OCI-LY1 (cell line): ENCODE data around the gene KLK7.
A peak's percentile ranks its signal among the peaks of the same experiment; 100 is the strongest.

Experiments
- H2AFZ ChIP-seq: fragments of 200-600 bp; sonication (generic), shearing (Covaris generic); 2 replicates; pipeline ENCODE4 v1.6.0; 2014; ENCODE audit warnings: antibody characterized with exemption, mild to moderate bottlenecking, low read length
- H3F3A ChIP-seq: fragments of 200-600 bp; sonication (generic), shearing (Covaris generic); 2 replicates; pipeline ENCODE4 v1.6.0; 2014; ENCODE audit warnings: mild to moderate bottlenecking, antibody characterized with exemption, low read length, moderate library complexity; ENCODE audit not compliant: insufficient read depth
- H3K27ac ChIP-seq: fragments of 200-600 bp; sonication (generic); 2 replicates; pipeline ENCODE4 v1.5.1; 2014; ENCODE audit warnings: low read length, mixed run types, mild to moderate bottlenecking, low read depth; ENCODE audit not compliant: poor library complexity, severe bottlenecking
- H3K27me3 ChIP-seq: fragments of 200-600 bp; sonication (generic); 2 replicates; pipeline ENCODE4 v1.6.0; 2014; ENCODE audit warnings: antibody characterized with exemption, mild to moderate bottlenecking, low read length, moderate library complexity; ENCODE audit not compliant: insufficient read depth
- H3K36me3 ChIP-seq: fragments of 200-600 bp; sonication (generic); 2 replicates; pipeline ENCODE4 v1.6.1; 2014; ENCODE audit warnings: mild to moderate bottlenecking, antibody characterized with exemption, low read length, moderate library complexity, mixed read lengths; ENCODE audit not compliant: insufficient read depth
- H3K4me1 ChIP-seq: fragments of 200-600 bp; sonication (generic); 2 replicates; pipeline ENCODE4 v1.5.1; 2014; ENCODE audit warnings: mild to moderate bottlenecking, low read length, moderate library complexity; ENCODE audit not compliant: insufficient read depth, severe bottlenecking
- H3K4me2 ChIP-seq: fragments of 200-600 bp; sonication (generic), shearing (Covaris generic); 2 replicates; pipeline ENCODE4 v1.6.1; 2014; ENCODE audit warnings: low read length
- H3K4me3 ChIP-seq: fragments of 200-600 bp; sonication (generic); 2 replicates; pipeline ENCODE4 v1.5.1; 2014; ENCODE audit warnings: low read length, low read depth, mild to moderate bottlenecking, mixed read lengths; ENCODE audit not compliant: poor library complexity, severe bottlenecking
- H3K79me2 ChIP-seq: fragments of 200-600 bp; shearing (Covaris generic); 2 replicates; pipeline ENCODE4 v1.6.1; 2016; ENCODE audit warnings: mixed run types, low read length, mixed read lengths; ENCODE audit not compliant: insufficient read depth
- H3K9ac ChIP-seq: fragments of 200-600 bp; sonication (generic), shearing (Covaris generic); 2 replicates; pipeline ENCODE4 v1.6.1; 2014; ENCODE audit warnings: mild to moderate bottlenecking, low read length, mixed read lengths
- H3K9me2 ChIP-seq: fragments of 200-600 bp; sonication (generic), shearing (Covaris generic); 2 replicates; pipeline ENCODE4 v1.6.1; 2014; ENCODE audit warnings: low read depth, mild to moderate bottlenecking, low read length, mixed read lengths
- H3K9me3 ChIP-seq: fragments of 200-600 bp; shearing (Covaris generic); 2 replicates; pipeline ENCODE4 v1.6.1; 2014; ENCODE audit warnings: low read length, mixed read lengths
- H4K20me1 ChIP-seq: fragments of 200-600 bp; sonication (generic), shearing (Covaris generic); 2 replicates; pipeline ENCODE4 v1.6.0; 2016; ENCODE audit warnings: mild to moderate bottlenecking, low read length; ENCODE audit not compliant: insufficient read depth
- EZH2 ChIP-seq: fragments of 200-600 bp; sonication (generic), shearing (Covaris generic); IDR thresholded peaks from 2 replicates; pipeline ENCODE4 v1.8.0; 2017; ENCODE audit warnings: borderline replicate concordance, mixed run types, mild to moderate bottlenecking, antibody characterized with exemption, low read length, moderate library complexity, mixed read lengths
- TF ChIP-seq, protein P1 (sequence below): fragments of 200-600 bp; sonication (generic), shearing (Covaris generic); IDR thresholded peaks from 2 replicates; pipeline ENCODE4 v1.5.1; 2017; ENCODE audit warnings: mild to moderate bottlenecking, antibody characterized with exemption, low read length, moderate library complexity, mixed read lengths

The KLK7 gene

DNA sequence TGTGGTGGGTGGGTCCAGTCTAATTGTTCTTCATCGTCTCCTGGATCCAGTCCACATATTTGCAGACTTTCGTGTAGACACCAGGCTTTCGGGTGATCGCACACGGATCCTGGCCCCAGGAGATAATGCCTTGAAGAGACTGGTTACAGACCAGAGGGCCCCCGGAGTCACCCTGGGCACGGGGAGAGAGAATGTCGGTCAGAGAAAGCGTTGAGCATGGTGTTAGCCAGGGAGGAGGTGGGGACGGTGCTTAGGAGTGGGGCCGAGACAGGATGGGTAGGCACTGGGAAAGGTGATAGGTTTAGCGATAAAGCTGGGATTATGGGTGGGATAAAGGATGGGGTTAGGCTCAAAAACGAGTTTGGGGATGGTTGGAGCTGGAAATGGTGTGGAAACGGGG, 38.8 kb upstream of the KLK7 start:
- no peak overlapping the region for H3K4me3 ChIP-seq
- no peak overlapping the region for H3K9ac ChIP-seq
- H3K79me2 ChIP-seq, result no peaks in the 10 kb centered on the region
- no peaks in the 10 kb centered on the region for H4K20me1 ChIP-seq
- H3K9me3 ChIP-seq, result no peaks in the 10 kb centered on the region
- H3K27ac ChIP-seq, result no peak overlapping the region
- H3F3A ChIP-seq, result no peaks in the 10 kb centered on the region
- H3K4me1 ChIP-seq, result no peaks in the 10 kb centered on the region
- no peaks in the 10 kb centered on the region for H3K9me2 ChIP-seq
- H3K4me2 ChIP-seq, result no peak overlapping the region
- no peaks in the 10 kb centered on the region for H3K27me3 ChIP-seq
- H2AFZ ChIP-seq, result no peak overlapping the region
- TF ChIP-seq EZH2, result no peak
- TF ChIP-seq, protein P1, sequence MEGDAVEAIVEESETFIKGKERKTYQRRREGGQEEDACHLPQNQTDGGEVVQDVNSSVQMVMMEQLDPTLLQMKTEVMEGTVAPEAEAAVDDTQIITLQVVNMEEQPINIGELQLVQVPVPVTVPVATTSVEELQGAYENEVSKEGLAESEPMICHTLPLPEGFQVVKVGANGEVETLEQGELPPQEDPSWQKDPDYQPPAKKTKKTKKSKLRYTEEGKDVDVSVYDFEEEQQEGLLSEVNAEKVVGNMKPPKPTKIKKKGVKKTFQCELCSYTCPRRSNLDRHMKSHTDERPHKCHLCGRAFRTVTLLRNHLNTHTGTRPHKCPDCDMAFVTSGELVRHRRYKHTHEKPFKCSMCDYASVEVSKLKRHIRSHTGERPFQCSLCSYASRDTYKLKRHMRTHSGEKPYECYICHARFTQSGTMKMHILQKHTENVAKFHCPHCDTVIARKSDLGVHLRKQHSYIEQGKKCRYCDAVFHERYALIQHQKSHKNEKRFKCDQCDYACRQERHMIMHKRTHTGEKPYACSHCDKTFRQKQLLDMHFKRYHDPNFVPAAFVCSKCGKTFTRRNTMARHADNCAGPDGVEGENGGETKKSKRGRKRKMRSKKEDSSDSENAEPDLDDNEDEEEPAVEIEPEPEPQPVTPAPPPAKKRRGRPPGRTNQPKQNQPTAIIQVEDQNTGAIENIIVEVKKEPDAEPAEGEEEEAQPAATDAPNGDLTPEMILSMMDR, result no peak
- H3K36me3 ChIP-seq, result no peaks in the 10 kb centered on the region

DNA sequence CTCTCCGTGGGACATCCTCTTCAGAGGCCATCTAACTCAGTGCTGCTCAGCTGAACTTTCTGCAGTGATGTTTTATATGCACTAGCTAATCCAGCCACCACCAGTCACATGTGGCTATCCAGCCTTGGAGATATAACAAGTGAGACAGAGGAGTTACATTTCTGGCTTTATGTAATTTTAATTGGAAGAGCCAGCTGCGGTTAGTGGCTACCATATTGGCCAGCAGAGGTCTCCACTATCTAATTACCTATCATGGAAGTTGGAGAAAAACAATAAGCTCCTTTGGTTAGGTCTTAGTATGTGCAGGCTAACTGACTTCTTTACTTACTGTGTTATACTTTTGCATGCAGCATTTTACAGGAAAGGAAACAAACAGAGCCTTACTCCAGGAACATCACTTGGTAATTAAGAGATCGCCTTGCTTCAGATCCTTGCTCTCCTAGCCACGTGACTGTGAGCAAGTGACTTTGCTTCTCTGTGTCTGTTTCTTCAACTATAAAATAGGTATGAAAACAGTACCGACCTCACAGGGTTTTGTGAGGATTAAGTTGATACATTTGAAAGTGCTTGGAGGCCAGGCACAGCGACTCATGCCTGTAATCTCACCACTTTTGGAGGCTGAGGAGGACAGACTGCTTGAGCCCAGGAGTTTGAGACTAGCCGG, 37.4 kb upstream of the KLK7 start:
- H3K36me3 ChIP-seq, result no peaks in the 10 kb centered on the region
- no peaks in the 10 kb centered on the region for H3K9me3 ChIP-seq
- no peak overlapping the region for H3K4me2 ChIP-seq
- no peak overlapping the region for H3K27ac ChIP-seq
- H4K20me1 ChIP-seq, result no peaks in the 10 kb centered on the region
- H2AFZ ChIP-seq, result no peak overlapping the region
- TF ChIP-seq EZH2, result no peak
- TF ChIP-seq, protein P1, result peak; percentile 61
- H3K4me3 ChIP-seq, result no peak overlapping the region
- H3K79me2 ChIP-seq, result no peaks in the 10 kb centered on the region
- no peaks in the 10 kb centered on the region for H3K27me3 ChIP-seq
- H3K9me2 ChIP-seq, result no peaks in the 10 kb centered on the region
- H3F3A ChIP-seq, result no peaks in the 10 kb centered on the region
- no peak overlapping the region for H3K9ac ChIP-seq
- no peaks in the 10 kb centered on the region for H3K4me1 ChIP-seq

DNA sequence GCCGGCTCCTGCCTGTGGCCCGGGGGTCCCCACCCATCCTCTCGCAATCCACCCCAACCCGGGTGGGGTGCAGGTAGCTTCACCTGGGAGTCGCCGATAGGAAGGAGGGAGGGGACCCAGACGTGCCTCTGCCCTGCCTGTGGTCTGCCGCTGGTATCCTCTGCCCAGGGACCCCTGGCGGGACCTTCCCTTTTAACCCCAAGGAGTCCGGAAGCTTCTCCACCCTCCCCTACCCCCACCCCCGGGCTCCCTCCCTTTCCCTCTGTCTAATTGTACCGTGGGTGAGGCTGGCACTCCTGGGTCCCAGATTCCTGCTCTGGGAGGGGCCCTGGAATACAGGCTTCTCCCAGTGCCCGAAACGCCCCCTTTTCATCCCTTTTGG, 35.8 kb upstream of the KLK7 start, which contains the start of gene KLK10:
Gene KLK10, minus strand, starts transcription at position 166 of the 382 bp plus-strand sequence. CDS start 579 bp downstream, outside the sequence.
- no peaks in the 10 kb centered on the region for H3F3A ChIP-seq
- H3K27ac ChIP-seq, result no peak within 1 kb of the TSS
- H3K36me3 ChIP-seq, result no peaks in the 10 kb centered on the region
- H2AFZ ChIP-seq, result no peak within 1 kb of the TSS
- H3K79me2 ChIP-seq, result no peaks in the 10 kb centered on the region
- no peaks in the 10 kb centered on the region for H3K27me3 ChIP-seq
- no peaks in the 10 kb centered on the region for H3K4me1 ChIP-seq
- H3K9ac ChIP-seq, result no peak within 1 kb of the TSS
- no peaks in the 10 kb centered on the region for H3K9me3 ChIP-seq
- no peak within 1 kb of the TSS for H3K4me2 ChIP-seq
- H3K9me2 ChIP-seq, result no peaks in the 10 kb centered on the region
- no peak within 1 kb of the TSS for H3K4me3 ChIP-seq
- no peaks in the 10 kb centered on the region for H4K20me1 ChIP-seq
- TF ChIP-seq, protein P1, result no peak
- no peak for TF ChIP-seq EZH2
